CD4-positive, CD25-positive, alpha-beta regulatory T cell (primary cell): ENCODE data around the gene BAD. TPM values are rescaled to one million over a fixed set of nuclear protein-coding genes. Genes with fewer than 3 reads are reported as not detected.

Experiments used
- ATAC-seq, 2 donors: fragments of 150-1000 bp; cut with Tn5 transposase; one replicate each; pipeline ENCODE4 v1.10.0; 2021; ENCODE audit warnings: low read depth in 2 of 2, moderate number of reproducible peaks in 2 of 2, moderate library complexity in 1 of 2
- DNase-seq, 3 donors: peaks; one replicate each; pipeline versions ENCODE4 v3.0.0 to v3.0.0-alpha.2; 2012 to 2022; ENCODE audit warnings: mixed read lengths in 1 of 3
- H3K27ac ChIP-seq: one replicate; pipeline ENCODE4 v1.7.0; 2013; ENCODE audit warnings: mild to moderate bottlenecking, low read length; ENCODE audit not compliant: insufficient read depth, poor library complexity, severe bottlenecking
- H3K27me3 ChIP-seq: one replicate; pipeline ENCODE4 v1.7.0; 2013; ENCODE audit warnings: low read length; ENCODE audit not compliant: control insufficient read depth, insufficient read depth
- H3K36me3 ChIP-seq: one replicate; pipeline ENCODE4 v1.7.0; 2013; ENCODE audit warnings: mild to moderate bottlenecking, low read length, moderate library complexity; ENCODE audit not compliant: control insufficient read depth, insufficient read depth
- H3K4me1 ChIP-seq: 2 replicates; pipeline ENCODE4 v1.7.0; 2013; ENCODE audit warnings: mild to moderate bottlenecking, low read length; ENCODE audit not compliant: insufficient read depth, control insufficient read depth, poor library complexity, severe bottlenecking
- H3K4me3 ChIP-seq: one replicate; pipeline ENCODE4 v1.7.0; 2013; ENCODE audit warnings: low read depth, mild to moderate bottlenecking, low read length, moderate library complexity
- H3K9me3 ChIP-seq, 2 experiments: 1 replicate in 1 of 2; 2 replicates in 1 of 2; pipeline ENCODE4 v1.7.0; 2013; ENCODE audit warnings: low read length in 2 of 2, mild to moderate bottlenecking in 1 of 2, moderate library complexity in 1 of 2; ENCODE audit not compliant: control insufficient read depth in 2 of 2
- H3K27ac Mint-ChIP-seq, 3 donors: one replicate each; pipeline ENCODE4 v1.8.0; 2020 to 2022; ENCODE audit warnings: mild to moderate bottlenecking in 3 of 3, mixed read lengths in 3 of 3, moderate library complexity in 2 of 3
- H3K27me3 Mint-ChIP-seq: one replicate; pipeline ENCODE4 v1.8.0; 2022; ENCODE audit warnings: mild to moderate bottlenecking, mixed read lengths
- H3K36me3 Mint-ChIP-seq: one replicate; pipeline ENCODE4 v1.8.0; 2020; ENCODE audit warnings: mixed read lengths
- H3K4me1 Mint-ChIP-seq, 4 donors: one replicate each; pipeline ENCODE4 v1.8.0; 2020 to 2022; ENCODE audit warnings: mixed read lengths in 4 of 4, mild to moderate bottlenecking in 1 of 4
- H3K4me3 Mint-ChIP-seq, 4 donors: one replicate each; pipeline ENCODE4 v1.8.0; 2020 to 2022; ENCODE audit warnings: mild to moderate bottlenecking in 4 of 4, mixed read lengths in 4 of 4, moderate library complexity in 3 of 4
- H3K9me3 Mint-ChIP-seq, 7 donors: one replicate each; pipeline ENCODE4 v1.8.0; 2020 to 2022; ENCODE audit warnings: mixed read lengths in 7 of 7, mild to moderate bottlenecking in 3 of 7, moderate library complexity in 2 of 7
- polyA plus RNA-seq, 4 donors: library from polyadenylated mRNA; unstranded; fragments of 300-500 nt; fragmentation: Illumina TruSeq; gene quantifications; one replicate each; pipeline ENCODE4 v1.2.3, GENCODE V29; 2021
- total RNA-seq: library from RNA; stranded (reverse); gene quantifications from one replicate; pipeline ENCODE4 v1.2.3, GENCODE V29; 2022

The BAD gene
- total and polyA plus RNA-seq, 5 donors from 2014 or later, result 25.7 to 50.4 (median 43.8) TPM

DNA sequence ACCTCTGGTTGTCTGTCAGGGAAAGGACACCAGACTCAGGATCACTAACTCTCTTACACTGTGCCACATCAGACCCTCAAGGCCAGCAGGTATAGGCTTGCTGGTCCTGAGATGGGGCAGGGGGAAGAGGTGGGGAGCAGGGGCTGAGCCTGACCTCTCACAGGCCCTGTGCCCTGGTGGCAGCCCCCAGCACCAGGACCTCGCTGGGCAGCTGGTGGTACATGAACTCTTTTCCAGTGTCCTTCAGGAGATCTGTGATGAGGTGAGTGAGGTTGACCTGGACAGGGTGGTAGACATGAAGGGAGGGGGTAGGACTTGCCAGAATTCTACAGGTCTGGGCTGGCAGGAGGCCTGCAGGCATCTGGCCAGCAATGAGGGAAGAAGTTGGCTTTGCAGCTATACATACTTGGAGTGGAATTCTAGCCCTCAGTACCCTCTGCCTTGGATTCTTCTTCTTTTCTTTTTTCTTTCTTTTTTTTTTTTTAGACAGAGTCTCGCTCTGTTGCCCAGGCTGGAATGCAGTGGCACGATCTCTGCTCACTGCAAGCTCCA lies 57.0 kb downstream of the BAD start:
- Mint-ChIP-seq H3K27me3 (no peaks in the 10 kb centered on the region), H3K9me3 (no peaks in the 10 kb centered on the region), H3K4me1 (peaks cover 0 to 52% (median 32%) of the 10 kb centered on the region in 4 donors), H3K27ac (peak overlapping the region; percentile 83 to 95 (median 87)), H3K4me3 (peak overlapping the region; percentile 89 to 98 (median 92)), H3K36me3 (no peaks in the 10 kb centered on the region)
- peaks cover 13% of the 10 kb centered on the region for H3K36me3 ChIP-seq
- no peak for ATAC-seq
- H3K27me3 ChIP-seq, result no peaks in the 10 kb centered on the region
- H3K9me3 ChIP-seq, result no peaks in the 10 kb centered on the region
- H3K4me1 ChIP-seq, result peaks cover 54% of the 10 kb centered on the region
- peak overlapping the region; percentile 84 for H3K27ac ChIP-seq
- H3K4me3 ChIP-seq, result peak overlapping the region; percentile 62
- no peak for DNase-seq

DNA sequence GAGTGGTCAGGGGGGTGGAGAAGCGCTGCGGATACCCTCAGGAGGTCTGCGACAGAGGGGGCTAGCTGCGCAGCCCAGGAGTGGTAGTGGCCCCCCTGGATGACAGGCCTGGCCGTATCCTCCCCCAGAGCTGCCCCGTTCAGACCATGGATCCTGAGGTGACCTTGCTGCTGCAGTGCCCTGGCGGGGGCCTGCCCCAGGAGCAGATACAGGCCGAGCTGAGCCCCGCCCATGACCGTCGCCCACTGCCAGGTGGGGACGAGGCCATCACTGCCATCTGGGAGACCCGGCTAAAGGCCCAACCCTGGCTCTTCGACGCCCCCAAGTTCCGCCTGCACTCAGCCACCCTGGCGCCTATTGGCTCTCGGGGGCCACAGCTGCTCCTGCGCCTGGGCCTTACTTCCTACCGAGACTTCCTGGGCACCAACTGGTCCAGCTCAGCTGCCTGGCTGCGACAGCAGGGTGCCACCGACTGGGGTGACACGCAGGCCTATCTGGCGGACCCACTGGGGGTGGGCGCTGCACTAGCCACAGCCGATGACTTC lies 57.9 kb downstream of the BAD start:
- peak overlapping the region; percentile 89 to 98 (median 92) for H3K4me3 Mint-ChIP-seq
- peak overlapping the region; percentile 83 to 95 (median 87) for H3K27ac Mint-ChIP-seq
- peak; percentile 19 to 20 for ATAC-seq
- H3K4me1 Mint-ChIP-seq, result peaks cover 0 to 43% (median 28%) of the 10 kb centered on the region in 4 donors
- H3K36me3 ChIP-seq, result peaks cover 13% of the 10 kb centered on the region
- peak overlapping the region; percentile 62 for H3K4me3 ChIP-seq
- peak overlapping the region; percentile 84 for H3K27ac ChIP-seq
- no peaks in the 10 kb centered on the region for H3K9me3 Mint-ChIP-seq
- peak; percentile 48 to 80 (median 60) for DNase-seq
- H3K9me3 ChIP-seq, result no peaks in the 10 kb centered on the region
- H3K27me3 Mint-ChIP-seq, result no peaks in the 10 kb centered on the region
- peaks cover 51% of the 10 kb centered on the region for H3K4me1 ChIP-seq
- H3K27me3 ChIP-seq, result no peaks in the 10 kb centered on the region
- H3K36me3 Mint-ChIP-seq, result no peaks in the 10 kb centered on the region

DNA sequence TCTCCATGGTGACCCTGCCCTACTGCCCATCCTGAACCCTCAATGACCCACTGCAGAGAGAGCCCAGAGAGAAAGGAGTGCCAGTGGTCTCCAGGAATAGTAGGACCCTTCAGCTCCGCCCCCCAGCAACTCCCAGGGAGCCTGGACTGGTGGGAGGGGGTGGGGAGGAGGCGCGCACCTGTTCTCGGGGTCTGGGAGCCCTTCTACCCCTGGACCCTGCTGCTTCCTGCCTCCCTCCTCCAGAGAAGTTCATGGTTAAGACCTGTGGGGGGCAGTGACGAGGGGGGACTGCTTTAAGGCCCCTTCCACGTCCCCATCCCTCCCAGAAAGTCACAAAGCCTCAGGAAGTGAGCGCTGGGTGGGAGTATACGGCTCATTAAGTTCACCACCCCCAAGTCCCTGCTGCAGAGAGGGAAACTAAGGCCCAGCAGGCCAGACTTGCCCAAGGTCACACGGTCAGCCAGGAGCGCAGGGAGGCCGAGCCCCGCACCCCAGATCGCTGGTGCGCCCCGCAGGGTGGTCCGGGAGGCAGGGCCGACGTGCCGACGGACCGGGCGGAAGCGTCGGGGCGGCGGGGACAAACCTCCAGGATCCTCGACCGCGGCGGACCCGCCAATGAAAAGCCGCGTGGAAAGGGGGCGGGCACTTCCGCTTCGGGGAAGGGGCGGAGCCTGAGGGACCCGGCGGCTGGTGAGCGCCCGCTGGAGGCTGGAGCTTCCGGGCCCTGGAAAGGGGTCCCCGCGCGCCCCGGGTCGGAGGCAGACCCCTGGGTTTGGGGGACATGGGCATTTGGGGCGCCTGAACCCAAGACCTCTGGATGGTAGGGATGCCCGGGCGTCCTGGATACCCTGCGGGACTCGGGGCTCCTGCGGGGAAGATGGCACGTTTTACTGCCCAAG lies 58.6 kb downstream of the BAD start, which contains the start of the genes NUDT22 and TRPT1:
TSS of gene NUDT22 (plus strand) at position 667 of the 899 bp plus-strand sequence. CDS start 379 bp downstream, outside the sequence.
TSS of gene TRPT1 (minus strand) at position 579 of the 899 bp plus-strand sequence. CDS start at position 253, 326 bp downstream.
- H3K4me1 Mint-ChIP-seq, result peaks cover 0 to 39% (median 25%) of the 10 kb centered on the region in 4 donors
- no peaks in the 10 kb centered on the region for H3K36me3 Mint-ChIP-seq
- Histone ChIP-seq H3K36me3 (peaks cover 18% of the 10 kb centered on the region), H3K4me1 (peaks cover 48% of the 10 kb centered on the region), H3K27me3 (no peaks in the 10 kb centered on the region), H3K9me3 (no peaks in the 10 kb centered on the region), H3K4me3 (peak within 1 kb of the TSS; percentile 68), H3K27ac (peak within 1 kb of the TSS; percentile 84)
- H3K27me3 Mint-ChIP-seq, result no peaks in the 10 kb centered on the region
- ATAC-seq (peak; percentile 71 to 73), DNase-seq (peak; percentile 85 to 93 (median 89))
- H3K9me3 Mint-ChIP-seq, result no peaks in the 10 kb centered on the region
- H3K27ac Mint-ChIP-seq, result peak within 1 kb of the TSS; percentile 87 to 95 (median 88)
- peak within 1 kb of the TSS; percentile 89 to 98 (median 92) for H3K4me3 Mint-ChIP-seq

DNA sequence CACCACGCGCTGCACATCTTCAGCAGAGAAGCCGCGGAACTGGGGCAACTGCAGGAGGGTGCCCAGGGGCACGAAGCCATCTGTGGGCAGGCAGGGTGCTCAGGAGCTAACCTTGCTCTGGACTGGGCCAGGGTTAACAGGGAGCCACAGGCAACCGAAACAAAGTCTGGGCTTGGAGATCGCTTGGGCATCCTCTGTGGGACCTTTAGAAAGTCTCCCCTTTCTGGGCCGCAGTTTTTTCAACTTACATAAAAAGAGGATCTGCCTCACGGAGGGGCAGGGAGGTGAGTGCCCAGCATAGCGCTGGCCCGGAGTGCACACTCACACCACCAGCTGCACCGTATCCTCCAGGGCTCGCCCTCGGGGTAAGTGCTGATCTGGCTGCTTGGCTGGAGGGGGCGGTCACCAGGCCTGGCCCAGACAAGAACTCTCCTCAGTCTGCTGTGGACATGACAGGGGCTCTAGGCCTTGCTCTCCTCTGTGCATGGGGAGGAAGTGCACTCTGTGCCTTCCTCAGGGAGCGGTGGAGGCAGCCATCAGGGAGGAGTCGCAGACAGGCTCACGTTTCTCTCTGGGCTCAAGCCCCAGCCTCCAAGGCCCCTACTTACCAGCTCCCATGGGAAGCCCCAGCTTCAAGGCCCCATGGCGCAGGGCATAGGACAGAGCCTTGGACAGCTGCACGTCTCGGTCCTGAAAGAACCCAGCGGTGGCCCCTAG lies 59.4 kb downstream of the BAD start:
- Mint-ChIP-seq H3K36me3 (no peaks in the 10 kb centered on the region), H3K27me3 (no peaks in the 10 kb centered on the region), H3K4me3 (peak overlapping the region; percentile 89 to 93 (median 92)), H3K27ac (peak overlapping the region; percentile 48 to 80 (median 51)), H3K4me1 (peaks cover 0 to 37% (median 21%) of the 10 kb centered on the region in 4 donors), H3K9me3 (no peaks in the 10 kb centered on the region)
- Histone ChIP-seq H3K9me3 (no peaks in the 10 kb centered on the region), H3K36me3 (peaks cover 24% of the 10 kb centered on the region), H3K27ac (peak overlapping the region; percentile 84), H3K4me1 (peaks cover 40% of the 10 kb centered on the region), H3K4me3 (peak overlapping the region; percentile 68), H3K27me3 (no peaks in the 10 kb centered on the region)
- DNase-seq (no peak), ATAC-seq (no peak)

DNA sequence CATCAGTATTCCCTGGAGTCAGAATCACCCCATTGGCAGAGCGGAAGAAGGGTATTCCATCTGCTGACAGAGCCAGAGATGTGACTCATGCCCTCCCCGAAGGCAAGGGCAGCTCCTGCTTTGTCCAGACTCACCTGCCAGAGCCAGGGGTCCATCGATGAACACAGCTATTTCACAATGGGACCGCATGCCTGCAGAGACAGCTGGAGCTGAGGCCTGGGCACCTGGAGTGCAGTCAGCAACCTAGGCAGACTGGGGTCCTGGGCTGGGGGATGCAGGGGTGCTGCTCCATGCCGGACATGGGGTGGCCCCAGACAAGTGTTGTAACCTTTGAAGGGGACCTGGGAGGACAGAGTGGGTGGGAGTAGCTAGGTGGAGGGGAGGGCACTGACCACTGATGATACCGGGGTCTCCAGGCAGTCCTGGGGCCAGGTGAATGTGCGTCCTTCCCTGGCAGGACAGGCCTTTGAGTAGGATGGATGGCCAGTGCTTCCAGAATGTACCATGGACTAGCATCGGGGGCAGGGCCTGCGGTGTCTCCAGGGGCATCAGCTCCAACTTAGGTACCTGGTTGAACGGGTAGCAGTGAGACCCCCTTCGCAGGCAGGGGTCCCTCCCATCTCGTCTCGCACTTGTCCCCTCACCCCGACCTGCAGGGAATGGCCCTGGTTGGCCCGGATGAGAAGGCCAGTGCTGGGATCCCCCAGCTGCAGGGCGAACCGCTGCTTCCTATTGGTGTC lies 60.1 kb downstream of the BAD start:
- Histone ChIP-seq H3K4me1 (peaks cover 32% of the 10 kb centered on the region), H3K4me3 (no peak overlapping the region), H3K27me3 (no peaks in the 10 kb centered on the region), H3K27ac (no peak overlapping the region), H3K9me3 (no peaks in the 10 kb centered on the region), H3K36me3 (peaks cover 30% of the 10 kb centered on the region)
- no peaks in the 10 kb centered on the region for H3K27me3 Mint-ChIP-seq
- H3K9me3 Mint-ChIP-seq, result no peaks in the 10 kb centered on the region
- H3K36me3 Mint-ChIP-seq, result no peaks in the 10 kb centered on the region
- peak overlapping the region in 2 of 3 donors; percentile 25 to 80 for H3K27ac Mint-ChIP-seq
- peak overlapping the region; percentile 48 to 93 (median 76) for H3K4me3 Mint-ChIP-seq
- DNase-seq, result no peak
- no peak for ATAC-seq
- H3K4me1 Mint-ChIP-seq, result peaks cover 0 to 29% (median 17%) of the 10 kb centered on the region in 4 donors

DNA sequence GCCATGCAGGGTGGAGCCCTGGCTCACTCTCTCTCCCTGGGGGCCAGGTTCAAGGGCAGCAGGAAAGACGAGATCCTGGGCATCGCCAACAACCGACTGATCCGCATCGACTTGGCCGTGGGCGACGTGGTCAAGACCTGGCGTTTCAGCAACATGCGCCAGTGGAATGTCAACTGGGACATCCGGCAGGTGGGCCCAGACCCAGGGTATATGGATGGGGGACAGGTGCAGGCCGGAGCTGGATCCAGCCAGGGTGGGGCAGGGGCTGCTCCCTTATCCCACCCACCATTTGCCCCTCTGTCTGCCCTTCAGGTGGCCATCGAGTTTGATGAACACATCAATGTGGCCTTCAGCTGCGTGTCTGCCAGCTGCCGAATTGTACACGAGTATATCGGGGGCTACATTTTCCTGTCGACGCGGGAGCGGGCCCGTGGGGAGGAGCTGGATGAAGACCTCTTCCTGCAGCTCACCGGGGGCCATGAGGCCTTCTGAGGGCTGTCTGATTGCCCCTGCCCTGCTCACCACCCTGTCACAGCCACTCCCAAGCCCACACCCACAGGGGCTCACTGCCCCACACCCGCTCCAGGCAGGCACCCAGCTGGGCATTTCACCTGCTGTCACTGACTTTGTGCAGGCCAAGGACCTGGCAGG lies 61.3 kb downstream of the BAD start:
- ATAC-seq (no peak), DNase-seq (no peak)
- Mint-ChIP-seq H3K36me3 (peaks cover 6% of the 10 kb centered on the region), H3K9me3 (no peaks in the 10 kb centered on the region), H3K4me3 (no peak overlapping the region), H3K27ac (no peak overlapping the region), H3K27me3 (no peaks in the 10 kb centered on the region), H3K4me1 (peaks cover 0 to 28% (median 12%) of the 10 kb centered on the region in 4 donors)
- H3K4me1 ChIP-seq, result peaks cover 29% of the 10 kb centered on the region
- H3K27ac ChIP-seq, result no peak overlapping the region
- H3K9me3 ChIP-seq, result no peaks in the 10 kb centered on the region
- no peaks in the 10 kb centered on the region for H3K27me3 ChIP-seq
- no peak overlapping the region for H3K4me3 ChIP-seq
- H3K36me3 ChIP-seq, result peaks cover 37% of the 10 kb centered on the region
